A673 (cell line): ENCODE measurements around the gene CDYL. TPM values are rescaled to one million over a fixed set of nuclear protein-coding genes. Genes with fewer than 3 reads are reported as not detected.

ENCODE experiments used
- BruUV-seq: library from RNA; stranded (reverse); fragments of 400-500 nt; replicated peaks from 2 replicates; lab custom pipeline; 2021; lab: Mats Ljungman, UMichigan
- CTCF ChIA-PET: fragments of 300-600 bp; sonication (Branson Sonifier 250); formaldehyde crosslinking; loops from one replicate; lab custom pipeline; 2022; ENCODE audit warnings: antibody characterized with exemption; lab: Charles Lee
- POLR2A ChIA-PET: fragments of 300-600 bp; sonication (Branson Sonifier 250); formaldehyde crosslinking; loops from one replicate; lab custom pipeline; 2022; ENCODE audit warnings: antibody characterized with exemption; ENCODE audit not compliant: low non-redundant PET; lab: Charles Lee
- DNase-seq: peaks from one replicate; pipeline ENCODE4 v3.0.0-alpha.2; 2015; ENCODE audit warnings: low spot score
- H3K27ac ChIP-seq: fragments of 200-600 bp; sonication (generic); 2 replicates; pipeline ENCODE4 v1.5.1; 2016; ENCODE audit warnings: mixed run types, low read depth, mild to moderate bottlenecking, mixed read lengths, antibody characterized with exemption, low read length; ENCODE audit not compliant: poor library complexity, severe bottlenecking
- H3K27me3 ChIP-seq: fragments of 200-600 bp; sonication (generic); replicated peaks from 2 replicates; pipeline ENCODE4 v1.6.1; 2017; ENCODE audit warnings: mixed run types, low read depth, mild to moderate bottlenecking, mixed read lengths, antibody characterized with exemption, low read length; ENCODE audit not compliant: insufficient read depth, poor library complexity
- H3K36me3 ChIP-seq: fragments of 200-600 bp; sonication (generic); 2 replicates; pipeline ENCODE4 v1.6.1; 2016; ENCODE audit warnings: mixed run types, mild to moderate bottlenecking, mixed read lengths, antibody characterized with exemption, low read length; ENCODE audit not compliant: insufficient read depth, poor library complexity, severe bottlenecking
- H3K4me1 ChIP-seq: fragments of 200-600 bp; sonication (generic); 2 replicates; pipeline ENCODE4 v1.6.1; 2017; ENCODE audit warnings: mixed run types, mild to moderate bottlenecking, mixed read lengths, antibody characterized with exemption, low read length; ENCODE audit not compliant: insufficient read depth, poor library complexity, severe bottlenecking
- H3K4me3 ChIP-seq: fragments of 200-600 bp; sonication (generic); 2 replicates; pipeline ENCODE4 v1.5.1; 2016; ENCODE audit warnings: low read depth, mixed run types, mild to moderate bottlenecking, mixed read lengths, low read length; ENCODE audit not compliant: poor library complexity, severe bottlenecking
- H3K9me3 ChIP-seq: fragments of 200-600 bp; sonication (generic); 2 replicates; pipeline ENCODE4 v1.6.1; 2016; ENCODE audit warnings: mixed run types, low read depth, mild to moderate bottlenecking, mixed read lengths, antibody characterized with exemption, low read length; ENCODE audit not compliant: poor library complexity, severe bottlenecking
- EZH2 ChIP-seq: fragments of 200-600 bp; sonication (generic); IDR thresholded peaks from 2 replicates; pipeline ENCODE4 v1.6.1; 2017; ENCODE audit warnings: borderline replicate concordance, low read depth, mild to moderate bottlenecking, mixed read lengths, antibody characterized with exemption, low read length; ENCODE audit not compliant: poor library complexity, severe bottlenecking
- intact Hi-C: fragments of 100-400 bp; cut with micrococcal nuclease; formaldehyde crosslinking; loops from one replicate; pipeline ENCODE4 v1.10.0; 2022; ENCODE audit not compliant: unreplicated experiment
- total RNA-seq: library from RNA; stranded (reverse); gene quantifications from 2 replicates; pipeline ENCODE4 v1.2.3, GENCODE V29; 2021
- TF ChIP-seq, protein P1 (sequence below): fragments of 300-800, 200-600 bp; sonication (generic); conservative IDR thresholded peaks from 2 replicates; pipeline ENCODE4 v1.5.1; 2017; ENCODE audit warnings: low read depth, mild to moderate bottlenecking, antibody characterized with exemption, low read length, moderate library complexity, mixed read lengths

CDYL gene
- total RNA-seq, 1 experiment from 2014 or later = 57.6 TPM

GRCh38 chr6:4872841-4873240, 96.6 kb downstream of the CDYL start:
- ChIA-PET CTCF (no interaction called here), POLR2A (no interaction called here)
- intact Hi-C loops = no loop called here
- peaks cover 2% of the 10 kb centered on the region for H3K9me3 ChIP-seq
- H3K27ac ChIP-seq = no peak overlapping the region
- no peak overlapping the region for H3K4me3 ChIP-seq
- H3K27me3 ChIP-seq = no peaks in the 10 kb centered on the region
- no peak for TF ChIP-seq EZH2
- TF ChIP-seq, protein P1, sequence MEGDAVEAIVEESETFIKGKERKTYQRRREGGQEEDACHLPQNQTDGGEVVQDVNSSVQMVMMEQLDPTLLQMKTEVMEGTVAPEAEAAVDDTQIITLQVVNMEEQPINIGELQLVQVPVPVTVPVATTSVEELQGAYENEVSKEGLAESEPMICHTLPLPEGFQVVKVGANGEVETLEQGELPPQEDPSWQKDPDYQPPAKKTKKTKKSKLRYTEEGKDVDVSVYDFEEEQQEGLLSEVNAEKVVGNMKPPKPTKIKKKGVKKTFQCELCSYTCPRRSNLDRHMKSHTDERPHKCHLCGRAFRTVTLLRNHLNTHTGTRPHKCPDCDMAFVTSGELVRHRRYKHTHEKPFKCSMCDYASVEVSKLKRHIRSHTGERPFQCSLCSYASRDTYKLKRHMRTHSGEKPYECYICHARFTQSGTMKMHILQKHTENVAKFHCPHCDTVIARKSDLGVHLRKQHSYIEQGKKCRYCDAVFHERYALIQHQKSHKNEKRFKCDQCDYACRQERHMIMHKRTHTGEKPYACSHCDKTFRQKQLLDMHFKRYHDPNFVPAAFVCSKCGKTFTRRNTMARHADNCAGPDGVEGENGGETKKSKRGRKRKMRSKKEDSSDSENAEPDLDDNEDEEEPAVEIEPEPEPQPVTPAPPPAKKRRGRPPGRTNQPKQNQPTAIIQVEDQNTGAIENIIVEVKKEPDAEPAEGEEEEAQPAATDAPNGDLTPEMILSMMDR = no peak
- no peaks in the 10 kb centered on the region for H3K4me1 ChIP-seq
- BruUV-seq = no TSS peak
- no peak for DNase-seq
- no peaks in the 10 kb centered on the region for H3K36me3 ChIP-seq

DNA sequence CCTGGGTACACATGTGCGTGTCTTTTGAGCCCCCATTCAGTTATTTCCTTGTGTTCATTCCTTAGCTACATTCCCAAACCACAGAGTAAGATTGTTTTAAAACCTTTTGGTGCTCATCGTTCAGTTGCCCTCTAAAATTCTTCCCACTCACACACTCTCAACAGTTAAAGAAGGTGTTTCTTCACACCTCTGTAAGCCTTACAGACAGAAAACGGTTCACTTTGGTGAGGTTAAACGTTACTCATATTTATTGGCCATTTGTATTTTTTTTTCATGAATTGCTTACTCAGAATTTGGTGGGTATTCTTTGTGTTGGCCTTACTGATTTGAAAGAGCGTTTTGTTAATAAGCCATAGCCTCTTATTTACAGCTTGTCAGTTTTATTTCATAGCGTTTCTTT, 97.7 kb downstream of the CDYL start:
- no peaks in the 10 kb centered on the region for H3K4me1 ChIP-seq
- ChIA-PET CTCF (no interaction called here), POLR2A (no interaction called here)
- BruUV-seq = no TSS peak
- H3K36me3 ChIP-seq = no peaks in the 10 kb centered on the region
- no peaks in the 10 kb centered on the region for H3K9me3 ChIP-seq
- no peak overlapping the region for H3K27ac ChIP-seq
- DNase-seq = no peak
- TF ChIP-seq, protein P1 = no peak
- H3K27me3 ChIP-seq = no peaks in the 10 kb centered on the region
- no peak overlapping the region for H3K4me3 ChIP-seq
- intact Hi-C loops = no loop called here

DNA sequence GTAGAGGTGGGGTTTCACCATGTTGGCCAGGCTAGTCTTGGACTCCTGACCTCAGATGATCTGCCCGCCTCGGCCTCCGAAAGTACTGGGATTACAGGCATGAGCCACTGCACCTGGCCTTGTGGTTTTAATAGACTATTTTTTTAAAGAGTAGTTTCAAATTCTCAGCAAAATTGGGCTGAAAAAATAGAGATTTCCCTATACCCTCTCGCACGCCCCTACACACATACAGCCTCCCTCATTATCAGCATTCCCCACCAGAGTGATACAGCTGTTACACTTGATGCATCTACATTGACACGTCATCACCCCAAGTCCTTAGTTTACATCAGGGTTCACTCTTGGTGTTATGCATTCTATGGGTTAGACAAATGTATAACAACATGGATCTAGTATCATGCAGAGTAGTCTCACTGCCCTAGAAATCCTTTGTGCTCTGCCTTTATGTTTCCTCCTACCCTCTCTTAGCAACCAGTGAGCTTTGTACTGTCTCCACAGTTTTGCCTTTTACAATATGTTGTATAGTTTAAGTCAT, 103.6 kb downstream of the CDYL start:
- H3K27me3 ChIP-seq = no peaks in the 10 kb centered on the region
- no peaks in the 10 kb centered on the region for H3K9me3 ChIP-seq
- intact Hi-C loops = no loop called here
- no peaks in the 10 kb centered on the region for H3K36me3 ChIP-seq
- no peak overlapping the region for H3K27ac ChIP-seq
- ChIA-PET POLR2A (no interaction called here), CTCF (no interaction called here)
- BruUV-seq = no TSS peak
- H3K4me1 ChIP-seq = no peaks in the 10 kb centered on the region
- no peak for DNase-seq
- H3K4me3 ChIP-seq = no peak overlapping the region
- TF ChIP-seq, protein P1 = no peak
- TF ChIP-seq EZH2 = no peak
